Astrocyte (in vitro differentiated cells and primary cell): ENCODE data around the gene ILDR1.

ENCODE experiments used
- EZH2 ChIP-seq: IDR thresholded peaks from 2 replicates; pipeline ENCODE4 v1.6.1; 2012; ENCODE audit warnings: mild to moderate bottlenecking, low read length, inconsistent platforms; ENCODE audit not compliant: insufficient read depth
- TF ChIP-seq, protein P1 (sequence below): IDR thresholded peaks from 2 replicates; pipeline ENCODE4 v1.5.1; 2011; ENCODE audit warnings: low read depth, mild to moderate bottlenecking, inconsistent platforms, low read length, moderate library complexity; ENCODE audit not compliant: insufficient read depth

DNA sequence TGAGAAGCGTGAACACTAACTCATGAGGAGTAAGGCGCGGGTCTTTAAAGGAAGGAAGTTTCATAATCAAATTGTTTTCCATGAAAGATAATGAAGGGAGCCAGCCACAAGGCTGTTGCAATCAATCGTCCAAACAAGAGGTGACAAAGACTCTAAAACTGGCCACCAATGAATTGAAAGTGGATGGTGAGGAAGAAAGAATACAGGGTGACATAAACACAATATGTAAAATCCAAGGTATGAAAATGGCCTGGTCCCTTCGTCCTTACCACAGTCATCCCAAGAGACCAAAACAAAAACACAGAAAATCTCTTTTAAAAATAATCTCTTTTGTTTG lies 45.1 kb upstream of the ILDR1 start:
- TF ChIP-seq, protein P1, sequence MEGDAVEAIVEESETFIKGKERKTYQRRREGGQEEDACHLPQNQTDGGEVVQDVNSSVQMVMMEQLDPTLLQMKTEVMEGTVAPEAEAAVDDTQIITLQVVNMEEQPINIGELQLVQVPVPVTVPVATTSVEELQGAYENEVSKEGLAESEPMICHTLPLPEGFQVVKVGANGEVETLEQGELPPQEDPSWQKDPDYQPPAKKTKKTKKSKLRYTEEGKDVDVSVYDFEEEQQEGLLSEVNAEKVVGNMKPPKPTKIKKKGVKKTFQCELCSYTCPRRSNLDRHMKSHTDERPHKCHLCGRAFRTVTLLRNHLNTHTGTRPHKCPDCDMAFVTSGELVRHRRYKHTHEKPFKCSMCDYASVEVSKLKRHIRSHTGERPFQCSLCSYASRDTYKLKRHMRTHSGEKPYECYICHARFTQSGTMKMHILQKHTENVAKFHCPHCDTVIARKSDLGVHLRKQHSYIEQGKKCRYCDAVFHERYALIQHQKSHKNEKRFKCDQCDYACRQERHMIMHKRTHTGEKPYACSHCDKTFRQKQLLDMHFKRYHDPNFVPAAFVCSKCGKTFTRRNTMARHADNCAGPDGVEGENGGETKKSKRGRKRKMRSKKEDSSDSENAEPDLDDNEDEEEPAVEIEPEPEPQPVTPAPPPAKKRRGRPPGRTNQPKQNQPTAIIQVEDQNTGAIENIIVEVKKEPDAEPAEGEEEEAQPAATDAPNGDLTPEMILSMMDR, result no peak
- no peak for TF ChIP-seq EZH2
